Left lung (tissue), 10 donors: ENCODE measurements around the gene KLC1. TPM values are rescaled to one million over a fixed set of nuclear protein-coding genes. Genes with fewer than 3 reads are reported as not detected.
A peak's percentile ranks its signal among the peaks of the same experiment; 100 is the strongest.

Experiments
- ATAC-seq: fragments of 200-7000 bp; cut with Tn5 transposase; one replicate; pipeline ENCODE4 v1.9.1; 2020; ENCODE audit warnings: moderate library complexity
- DNase-seq, 4 donors: peaks; one replicate each; pipeline ENCODE4 v3.0.0-alpha.2; 2013 to 2020
- H3K27ac ChIP-seq, 2 donors: fragments of 200-600 bp; sonication (generic) in 1 of 2; one replicate each; pipeline versions ENCODE4 v1.5.0 to v1.8.0; 2020 to 2021
- H3K27me3 ChIP-seq, 2 donors: fragments of 200-600 bp; sonication (generic) in 1 of 2; one replicate each; pipeline versions ENCODE4 v1.5.0 to v1.8.0; 2020 to 2021
- H3K36me3 ChIP-seq, 2 donors: fragments of 200-600 bp; sonication (generic) in 1 of 2; one replicate each; pipeline versions ENCODE4 v1.5.0 to v1.8.0; 2020 to 2021
- H3K4me1 ChIP-seq, 2 donors: fragments of 200-600 bp; one replicate each; pipeline ENCODE4 v1.8.0; 2021
- H3K4me3 ChIP-seq, 2 donors: fragments of 200-600 bp; sonication (generic) in 1 of 2; one replicate each; pipeline versions ENCODE4 v1.5.0 to v1.8.0; 2020 to 2021; ENCODE audit warnings: mild to moderate bottlenecking in 1 of 2
- H3K9me3 ChIP-seq, 2 donors: fragments of 200-600 bp; sonication (generic) in 1 of 2; one replicate each; pipeline versions ENCODE4 v1.5.0 to v1.8.0; 2020 to 2021
- intact Hi-C, 2 donors: fragments of 100-400 bp; cut with DNase I; formaldehyde crosslinking; loops; one replicate each; pipeline versions ENCODE4 v1.11.2 to v1.14.2; 2022
- polyA plus RNA-seq, 6 donors: library from polyadenylated mRNA; unstranded; fragments of 120-200 nt; gene quantifications; one replicate each; pipeline ENCODE4 v1.2.1, GENCODE V29; 2013; ENCODE audit not compliant: insufficient read length in 6 of 6
- total RNA-seq, 2 donors: library from RNA; stranded (reverse); fragmentation: NEBNext Ultra II Directional; extraction: Animal tissue kit (Norgen Biotek cat#: 25700); gene quantifications; one replicate each; pipeline ENCODE4 v1.2.1, GENCODE V29; 2021
- TF ChIP-seq, protein P1 (sequence below), 2 donors: fragments of 200-600 bp; sonication (generic) in 1 of 2; IDR thresholded peaks; one replicate each; pipeline versions ENCODE4 v1.5.0 to v1.8.0; 2021; ENCODE audit warnings: antibody characterized with exemption in 2 of 2
- donor health status: DM: no; HTN: yes; CAD: no.
- donor health status: DM: no; HTN: no; CAD: no.

Gene KLC1
- total and polyA plus RNA-seq, 8 donors = 126 to 185 (median 156) TPM

GRCh38 chr14:103698380-103699260 lies 69.6 kb downstream of the KLC1 start:
- no peak overlapping the region for H3K27ac ChIP-seq
- no peaks in the 10 kb centered on the region for H3K27me3 ChIP-seq
- H3K4me3 ChIP-seq = no peak overlapping the region
- H3K36me3 ChIP-seq = peaks cover 0 to 94% of the 10 kb centered on the region in 2 donors
- intact Hi-C loops = loop anchor here in 1 of 2 donors (10.0 kb wide), 1 partner anchor 124 kb away; no protein-coding TSS in a partner anchor
- H3K9me3 ChIP-seq = no peaks in the 10 kb centered on the region
- peak; percentile 34 for ATAC-seq
- peaks cover 2 to 43% of the 10 kb centered on the region in 2 donors for H3K4me1 ChIP-seq
- DNase-seq = peak in 1 of 4 donors; percentile 77
- TF ChIP-seq, protein P1, sequence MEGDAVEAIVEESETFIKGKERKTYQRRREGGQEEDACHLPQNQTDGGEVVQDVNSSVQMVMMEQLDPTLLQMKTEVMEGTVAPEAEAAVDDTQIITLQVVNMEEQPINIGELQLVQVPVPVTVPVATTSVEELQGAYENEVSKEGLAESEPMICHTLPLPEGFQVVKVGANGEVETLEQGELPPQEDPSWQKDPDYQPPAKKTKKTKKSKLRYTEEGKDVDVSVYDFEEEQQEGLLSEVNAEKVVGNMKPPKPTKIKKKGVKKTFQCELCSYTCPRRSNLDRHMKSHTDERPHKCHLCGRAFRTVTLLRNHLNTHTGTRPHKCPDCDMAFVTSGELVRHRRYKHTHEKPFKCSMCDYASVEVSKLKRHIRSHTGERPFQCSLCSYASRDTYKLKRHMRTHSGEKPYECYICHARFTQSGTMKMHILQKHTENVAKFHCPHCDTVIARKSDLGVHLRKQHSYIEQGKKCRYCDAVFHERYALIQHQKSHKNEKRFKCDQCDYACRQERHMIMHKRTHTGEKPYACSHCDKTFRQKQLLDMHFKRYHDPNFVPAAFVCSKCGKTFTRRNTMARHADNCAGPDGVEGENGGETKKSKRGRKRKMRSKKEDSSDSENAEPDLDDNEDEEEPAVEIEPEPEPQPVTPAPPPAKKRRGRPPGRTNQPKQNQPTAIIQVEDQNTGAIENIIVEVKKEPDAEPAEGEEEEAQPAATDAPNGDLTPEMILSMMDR (IDR thresholded peaks at IDR 0.05) = no peak

DNA sequence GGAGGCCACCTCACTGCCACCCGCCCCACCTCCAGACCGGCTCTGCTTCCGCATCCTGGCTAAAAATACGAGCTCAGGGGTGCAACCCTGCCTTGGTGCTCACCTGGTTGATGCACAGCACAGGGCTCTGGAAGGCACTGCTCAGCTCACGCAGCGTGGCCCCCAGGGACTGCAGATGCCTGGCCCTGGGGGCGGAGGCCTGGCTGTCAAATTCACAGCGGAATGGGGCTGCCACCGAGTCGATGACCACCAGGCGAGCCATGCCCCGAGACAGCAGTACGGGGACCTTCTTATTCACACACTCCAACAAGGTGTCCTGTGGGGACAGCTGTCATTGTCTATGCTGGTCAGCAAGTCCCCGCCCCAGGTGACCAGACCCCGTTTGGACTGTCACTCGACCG lies 70.2 kb downstream of the KLC1 start:
- no peaks in the 10 kb centered on the region for H3K9me3 ChIP-seq
- H3K27me3 ChIP-seq = no peaks in the 10 kb centered on the region
- peak in 1 of 4 donors; percentile 64 for DNase-seq
- peaks cover 0 to 46% of the 10 kb centered on the region in 2 donors for H3K4me1 ChIP-seq
- intact Hi-C loops = loop anchor here in 1 of 2 donors (10.0 kb wide), 1 partner anchor 124 kb away; no protein-coding TSS in a partner anchor
- H3K27ac ChIP-seq = no peak overlapping the region
- TF ChIP-seq, protein P1 (IDR thresholded peaks at IDR 0.05) = no peak
- no peak for ATAC-seq
- no peak overlapping the region for H3K4me3 ChIP-seq
- H3K36me3 ChIP-seq = peaks cover 0 to 94% of the 10 kb centered on the region in 2 donors

DNA sequence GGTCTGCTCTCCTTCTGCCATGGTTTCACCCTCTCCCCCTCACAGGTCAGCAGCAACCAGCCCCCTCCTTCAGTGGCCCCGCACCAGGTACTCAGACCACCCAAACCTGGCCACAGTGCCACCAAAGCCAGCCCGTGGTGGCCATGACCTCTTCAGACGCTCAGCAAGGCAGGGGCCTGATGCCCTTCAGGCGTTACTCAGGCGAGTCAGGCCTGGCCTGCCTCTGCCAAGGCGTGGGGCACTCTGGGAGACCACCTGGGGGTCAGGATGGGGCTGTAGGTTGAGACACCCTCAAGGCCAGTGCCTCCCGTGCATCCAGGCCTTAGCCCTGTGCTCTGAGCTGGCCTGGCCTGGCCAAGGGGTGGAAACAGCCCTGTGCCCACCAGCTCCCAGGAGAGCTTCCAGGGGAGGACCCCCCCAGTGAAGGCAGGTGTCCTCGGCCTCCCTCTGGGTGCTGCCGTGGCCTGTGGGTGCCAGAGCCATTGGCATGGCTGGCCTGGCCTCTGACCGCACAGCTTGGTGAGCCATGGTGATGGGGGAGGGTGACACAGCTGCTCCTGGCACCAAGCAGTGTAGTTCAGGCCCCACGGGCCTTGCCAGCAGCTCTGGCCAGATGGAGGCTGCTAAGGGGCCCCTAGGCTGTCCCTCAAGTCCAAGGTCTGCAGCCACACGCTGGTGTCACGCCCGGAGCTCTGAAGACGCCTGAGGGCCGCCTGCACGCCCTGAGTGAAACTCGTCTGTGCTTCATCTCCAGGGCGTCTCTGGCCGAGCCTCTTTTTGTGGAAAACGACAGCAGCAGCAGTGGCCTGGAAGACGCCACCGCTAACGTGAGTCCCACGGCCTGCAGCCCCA lies 71.1 kb downstream of the KLC1 start:
- peaks cover 7 to 54% of the 10 kb centered on the region in 2 donors for H3K4me1 ChIP-seq
- TF ChIP-seq, protein P1 (IDR thresholded peaks at IDR 0.05) = no peak
- DNase-seq = peak in 1 of 4 donors; percentile 67
- intact Hi-C loops = loop anchor here in 1 of 2 donors (10.0 kb wide), 1 partner anchor 125 kb away; no protein-coding TSS in a partner anchor
- ATAC-seq = no peak
- no peak overlapping the region for H3K27ac ChIP-seq
- H3K4me3 ChIP-seq = no peak overlapping the region
- H3K36me3 ChIP-seq = peaks cover 0 to 90% of the 10 kb centered on the region in 2 donors
- H3K9me3 ChIP-seq = no peaks in the 10 kb centered on the region
- H3K27me3 ChIP-seq = no peaks in the 10 kb centered on the region

DNA sequence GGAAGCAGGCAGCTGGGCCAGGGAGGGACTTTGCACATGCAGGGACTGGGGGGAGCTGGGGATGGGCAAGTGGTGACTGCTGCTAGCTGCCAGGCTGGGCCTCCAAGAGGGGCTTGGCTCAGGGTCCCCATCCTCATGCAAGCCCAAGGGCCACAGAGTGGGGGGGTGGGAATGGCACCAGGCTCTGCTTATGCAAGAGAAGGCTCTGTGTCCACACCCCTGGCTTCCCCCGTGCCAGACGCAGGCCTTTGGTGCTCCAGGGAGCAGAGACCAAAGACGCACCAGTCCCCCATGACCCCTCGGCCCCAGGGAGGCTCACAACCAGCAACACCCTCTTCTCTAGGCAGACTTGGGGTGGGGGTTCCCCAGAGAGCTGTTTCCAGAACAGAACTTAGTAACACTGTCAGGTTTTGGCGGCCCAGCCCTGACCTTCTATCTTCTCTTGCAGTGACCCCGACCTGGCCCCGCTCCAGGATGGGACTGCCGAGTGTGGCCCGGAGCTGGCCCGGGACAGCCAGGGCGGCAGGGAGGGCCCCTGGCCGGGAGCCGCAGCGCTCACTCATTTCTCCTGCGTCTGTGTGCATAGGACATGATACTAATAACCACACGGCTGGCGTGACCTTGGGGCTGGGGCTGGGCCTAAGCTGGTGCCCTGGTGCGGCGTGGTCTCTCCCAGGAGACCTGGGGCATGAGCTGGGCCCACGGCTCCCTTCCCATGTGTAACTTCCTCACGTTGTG lies 71.9 kb downstream of the KLC1 start:
- no peak overlapping the region for H3K4me3 ChIP-seq
- ATAC-seq (no peak), DNase-seq (peak in 1 of 4 donors; percentile 75)
- TF ChIP-seq, protein P1 (IDR thresholded peaks at IDR 0.05) = no peak
- intact Hi-C loops = no loop called here
- peaks cover 7 to 62% of the 10 kb centered on the region in 2 donors for H3K4me1 ChIP-seq
- H3K9me3 ChIP-seq = no peaks in the 10 kb centered on the region
- no peak overlapping the region for H3K27ac ChIP-seq
- no peaks in the 10 kb centered on the region for H3K27me3 ChIP-seq
- H3K36me3 ChIP-seq = peaks cover 0 to 90% of the 10 kb centered on the region in 2 donors
